CD4-positive, alpha-beta T cell treated with Interleukin-17A for 4 hours (primary cell): ENCODE measurements around the gene HTRA1.

Experiments
- DNase-seq: peaks from one replicate; pipeline ENCODE4 v3.0.0-alpha.2; 2020; ENCODE audit warnings: mixed read lengths

Gene HTRA1

GRCh38 chr10:122497241-122497640 is 35.9 kb downstream of the HTRA1 start:
- DNase-seq, result no peak

GRCh38 chr10:122498521-122498920 is 37.2 kb downstream of the HTRA1 start:
- no peak for DNase-seq

- no peak for DNase-seq
These were observed 37.7 kb downstream of the HTRA1 start for GRCh38 chr10:122499012-122499411.

DNA sequence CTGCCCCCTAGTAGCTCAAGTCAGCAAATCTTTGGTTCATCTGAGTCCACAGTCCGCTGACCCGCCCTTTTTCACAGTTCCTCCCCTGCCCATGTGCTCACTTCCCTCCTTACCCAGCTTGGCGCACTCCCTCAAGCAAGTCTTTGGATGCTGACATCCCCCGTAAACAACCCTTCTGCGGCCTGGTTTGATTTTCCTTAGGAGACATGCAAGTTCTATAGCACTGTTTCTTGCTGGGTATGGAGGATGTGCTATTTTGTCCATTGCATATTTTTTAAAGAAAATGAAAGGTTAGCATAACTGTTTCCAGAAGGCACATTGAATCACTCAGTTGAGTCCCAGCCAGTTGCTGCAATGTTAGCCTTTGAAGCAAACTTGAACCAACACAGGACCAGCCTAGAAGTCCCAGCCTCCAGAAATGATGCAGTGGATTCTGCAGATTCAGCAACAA is 38.2 kb downstream of the HTRA1 start:
- DNase-seq, result no peak

DNA sequence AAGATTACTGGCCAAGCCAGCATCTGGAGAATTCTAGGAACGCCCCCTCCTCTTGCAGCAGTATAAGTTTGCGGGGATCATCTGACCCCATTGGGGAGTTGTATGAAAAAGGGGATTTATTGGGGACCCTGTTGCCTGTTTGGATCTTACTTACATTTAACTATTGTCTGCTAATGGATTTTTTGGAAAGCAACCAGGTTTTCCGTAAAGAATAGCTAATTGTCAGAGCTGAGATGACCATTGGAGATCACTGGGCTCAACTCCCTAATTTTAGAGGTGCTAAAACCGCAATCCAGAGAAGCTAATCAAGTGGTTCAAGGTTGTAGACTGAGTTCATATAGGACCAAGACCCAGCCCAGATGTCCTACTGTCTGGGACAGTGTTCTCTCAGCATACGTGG is 38.8 kb downstream of the HTRA1 start:
- DNase-seq, result no peak

GRCh38 chr10:122500726-122501125 is 39.4 kb downstream of the HTRA1 start:
- DNase-seq, result no peak

- no peak for DNase-seq
These were observed 41.7 kb downstream of the HTRA1 start for GRCh38 chr10:122503012-122503411.

- DNase-seq, result no peak
These were observed 42.7 kb downstream of the HTRA1 start for GRCh38 chr10:122503886-122504609.

DNA sequence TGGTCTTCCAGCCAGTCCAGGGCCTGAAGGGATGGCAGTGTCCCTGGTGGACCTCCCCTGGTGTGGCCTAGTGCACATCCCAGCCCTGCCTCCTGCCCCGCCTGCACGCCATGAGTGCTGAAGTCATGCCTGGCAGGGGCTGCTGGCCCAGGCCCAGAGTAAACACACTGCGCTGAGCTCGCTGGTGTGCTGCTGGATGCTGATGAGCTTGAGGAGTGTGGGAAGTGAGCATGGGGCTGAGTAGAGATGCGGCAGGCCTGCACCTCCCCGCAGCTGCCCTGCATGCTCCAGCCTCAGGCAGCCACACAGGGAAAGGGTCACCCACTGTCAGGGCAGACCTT is 43.2 kb downstream of the HTRA1 start:
- no peak for DNase-seq

GRCh38 chr10:122505011-122505410 is 43.7 kb downstream of the HTRA1 start:
- DNase-seq, result no peak

- DNase-seq, result no peak
These were observed 44.7 kb downstream of the HTRA1 start for GRCh38 chr10:122505885-122506645.

DNA sequence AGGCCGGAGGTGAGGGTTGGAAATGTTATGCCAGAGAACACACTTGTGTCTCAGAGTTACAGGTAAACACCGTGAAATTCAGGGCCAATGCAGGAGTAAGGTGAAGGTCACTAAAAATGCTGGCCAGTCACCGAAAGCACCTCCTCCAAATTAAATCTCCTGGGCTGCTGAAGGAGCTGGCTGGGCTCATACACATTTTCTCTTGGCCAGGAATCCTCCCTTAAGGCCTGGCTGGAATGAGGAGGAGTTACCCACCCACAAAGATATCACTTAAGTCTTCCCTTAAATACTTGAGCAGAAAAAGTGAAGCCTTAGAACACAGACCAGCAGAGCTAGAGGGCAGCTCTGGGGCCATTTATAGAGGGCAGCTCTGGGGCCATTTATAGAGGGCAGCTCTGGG is 46.3 kb downstream of the HTRA1 start:
- DNase-seq, result no peak

DNA sequence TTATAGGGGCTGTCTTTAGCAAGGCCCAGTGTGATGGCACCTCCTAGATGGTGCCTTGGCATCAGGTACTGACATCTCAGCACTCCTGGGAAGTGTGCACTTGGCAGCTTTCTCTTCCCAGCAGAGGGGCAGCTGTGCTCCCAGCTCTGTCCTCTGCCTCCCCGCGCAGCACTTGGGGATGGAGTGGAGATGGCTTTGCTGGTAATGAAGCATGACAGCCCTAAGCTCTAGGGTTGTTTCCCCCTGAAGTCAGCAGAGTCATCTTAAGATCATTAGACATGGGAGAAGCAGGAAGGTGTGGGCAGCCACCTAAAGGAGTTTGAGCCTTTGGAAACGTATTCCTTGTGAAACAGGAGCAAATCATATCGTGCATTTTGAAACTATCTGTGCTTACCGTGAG is 46.7 kb downstream of the HTRA1 start:
- no peak for DNase-seq

GRCh38 chr10:122509323-122509722 is 48.0 kb downstream of the HTRA1 start:
- no peak for DNase-seq

GRCh38 chr10:122510326-122510725 is 49.0 kb downstream of the HTRA1 start:
- DNase-seq, result no peak

- no peak for DNase-seq
These were observed 49.4 kb downstream of the HTRA1 start for GRCh38 chr10:122510736-122511135.

DNA sequence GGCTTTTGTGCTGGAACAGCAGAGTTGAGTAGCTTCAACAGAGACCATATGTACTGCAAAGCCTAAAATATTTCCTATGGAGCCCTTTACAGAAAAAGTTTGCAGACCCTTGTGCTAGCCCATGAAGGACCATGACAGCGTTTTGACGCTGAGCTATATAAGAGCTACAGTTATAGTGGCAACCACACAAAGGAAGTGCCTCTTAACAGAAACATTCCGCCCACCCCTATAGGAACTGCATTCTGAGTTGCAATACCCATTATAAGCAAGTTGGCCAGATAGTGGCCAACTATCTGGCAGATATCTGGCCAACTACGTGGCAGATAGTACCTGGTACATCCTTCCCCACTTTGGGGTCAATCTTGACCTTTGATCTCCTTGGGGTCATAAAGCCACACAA is 51.7 kb downstream of the HTRA1 start:
- no peak for DNase-seq

GRCh38 chr10:122514045-122514840 is 52.9 kb downstream of the HTRA1 start:
- no peak for DNase-seq

- DNase-seq, result no peak
These were observed 53.7 kb downstream of the HTRA1 start for GRCh38 chr10:122515022-122515424.

DNA sequence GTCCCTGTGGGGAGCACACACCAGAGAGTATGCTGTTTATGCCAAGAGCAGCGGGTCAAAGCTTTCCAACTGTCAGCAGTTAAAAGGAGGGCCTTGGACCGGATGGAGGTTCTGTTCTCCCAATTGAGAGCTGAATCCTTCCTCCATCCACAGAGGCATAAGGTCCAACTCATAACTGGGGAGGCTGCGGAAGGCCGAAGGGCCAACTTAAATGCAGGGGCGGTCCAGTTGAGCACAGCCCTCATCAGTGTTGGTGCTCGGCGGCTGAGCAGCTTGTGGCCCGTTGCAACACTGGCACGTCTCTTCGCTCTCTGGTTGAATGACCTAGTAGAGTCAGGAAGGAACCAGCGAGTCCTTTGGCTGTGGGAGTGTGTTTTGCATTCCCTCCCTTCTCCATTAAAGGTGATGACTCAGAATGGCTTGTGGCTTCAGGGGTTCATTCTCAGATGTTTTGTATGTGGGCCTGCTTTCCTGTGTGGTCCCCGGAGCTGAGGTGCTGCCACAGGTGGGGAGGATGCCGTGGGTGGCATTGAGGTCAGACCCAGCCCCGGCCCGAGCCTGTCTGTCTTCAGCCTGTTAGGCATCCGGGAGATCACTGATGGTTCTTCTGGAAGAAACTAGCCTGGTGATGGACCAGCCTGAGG is 54.4 kb downstream of the HTRA1 start:
- peak; percentile 71 for DNase-seq

DNA sequence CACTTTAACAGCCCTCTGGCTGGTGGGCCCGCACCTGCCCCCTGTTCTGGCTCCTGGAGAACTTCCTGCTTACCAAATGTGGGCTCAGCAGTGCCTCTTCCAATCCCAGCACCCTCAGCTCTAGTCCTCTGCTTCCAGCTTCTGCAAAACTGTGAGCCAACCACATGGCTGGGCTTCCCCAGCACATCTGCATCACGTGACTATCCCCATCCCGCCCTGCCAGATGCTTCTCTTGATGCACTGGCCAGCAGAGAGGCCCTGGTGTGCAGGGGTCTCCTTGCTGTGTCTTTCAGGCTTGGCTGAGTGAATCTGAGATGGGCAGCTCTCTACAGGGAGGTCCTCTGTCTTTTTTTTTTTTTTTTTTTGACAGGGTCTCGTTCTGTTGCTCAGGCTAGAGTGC is 55.4 kb downstream of the HTRA1 start:
- DNase-seq, result no peak

- DNase-seq, result no peak
These were observed 57.8 kb downstream of the HTRA1 start for GRCh38 chr10:122519144-122519543.

- no peak for DNase-seq
These were observed 58.5 kb downstream of the HTRA1 start for GRCh38 chr10:122519873-122520272.
